OCI-LY7 (cell line): ENCODE results near the gene UBE3A. TPM values are rescaled to one million over a fixed set of nuclear protein-coding genes. Genes with fewer than 3 reads are reported as not detected.

ENCODE experiments used
- BruUV-seq: library from RNA; stranded (reverse); fragments of 400-500 nt; replicated peaks from 2 replicates; lab custom pipeline; 2021; lab: Mats Ljungman, UMichigan
- CTCF ChIA-PET: fragments of 300-600 bp; sonication (Branson Sonifier 250); formaldehyde crosslinking; loops from one replicate; lab custom pipeline; 2022; ENCODE audit warnings: antibody characterized with exemption; ENCODE audit not compliant: unreplicated experiment; lab: Charles Lee
- POLR2A ChIA-PET: fragments of 300-600 bp; sonication (Branson Sonifier 250); formaldehyde crosslinking; loops from one replicate; lab custom pipeline; 2022; ENCODE audit warnings: antibody characterized with exemption; lab: Charles Lee
- DNase-seq: peaks from one replicate; pipeline ENCODE4 v3.0.0-alpha.2; 2015; ENCODE audit warnings: low spot score
- H2AFZ ChIP-seq: fragments of 200-600 bp; sonication (generic), shearing (Covaris generic); 2 replicates; pipeline ENCODE4 v1.6.1; 2014; ENCODE audit warnings: mild to moderate bottlenecking, antibody characterized with exemption, low read length, moderate library complexity
- H3K27ac ChIP-seq: fragments of 200-600 bp; sonication (generic); 2 replicates; pipeline ENCODE4 v1.5.1; 2014; ENCODE audit warnings: mixed run types, low read depth, mild to moderate bottlenecking, moderate library complexity, low read length, inconsistent platforms; ENCODE audit not compliant: poor library complexity, severe bottlenecking
- H3K36me3 ChIP-seq: fragments of 200-600 bp; sonication (generic); 2 replicates; pipeline ENCODE4 v1.6.1; 2014; ENCODE audit warnings: mild to moderate bottlenecking, antibody characterized with exemption, low read length, moderate library complexity, mixed read lengths; ENCODE audit not compliant: insufficient read depth
- H3K4me1 ChIP-seq: fragments of 200-600 bp; sonication (generic); 2 replicates; pipeline ENCODE4 v1.5.1; 2014; ENCODE audit warnings: mild to moderate bottlenecking, low read length; ENCODE audit not compliant: insufficient read depth, poor library complexity, severe bottlenecking
- H3K4me2 ChIP-seq: fragments of 200-600 bp; sonication (generic); 2 replicates; pipeline ENCODE4 v1.6.1; 2014; ENCODE audit warnings: mild to moderate bottlenecking, low read length
- H3K4me3 ChIP-seq: fragments of 200-600 bp; sonication (generic); 2 replicates; pipeline ENCODE4 v1.5.1; 2014; ENCODE audit warnings: mild to moderate bottlenecking, low read depth, low read length; ENCODE audit not compliant: poor library complexity, severe bottlenecking
- H3K79me2 ChIP-seq: fragments of 200-600 bp; sonication (generic); 2 replicates; pipeline ENCODE4 v1.6.1; 2016; ENCODE audit warnings: low read depth, mild to moderate bottlenecking, low read length, moderate library complexity, mixed read lengths; ENCODE audit not compliant: insufficient read depth
- H3K9me2 ChIP-seq: fragments of 200-600 bp; sonication (generic); 2 replicates; pipeline ENCODE4 v1.6.1; 2016; ENCODE audit warnings: mild to moderate bottlenecking, low read length, mixed read lengths; ENCODE audit not compliant: insufficient read depth
- H3K9me3 ChIP-seq: fragments of 200-600 bp; sonication (generic); 2 replicates; pipeline ENCODE4 v1.6.1; 2014; ENCODE audit warnings: mild to moderate bottlenecking, mixed run types, low read length, mixed read lengths
- H4K20me1 ChIP-seq: fragments of 200-600 bp; sonication (generic); 2 replicates; pipeline ENCODE4 v1.6.1; 2014; ENCODE audit warnings: mild to moderate bottlenecking, antibody characterized with exemption, low read length, moderate library complexity, mixed read lengths; ENCODE audit not compliant: insufficient read depth
- CTCF ChIP-seq: fragments of 200-600 bp; sonication (generic); conservative IDR thresholded peaks from 2 replicates; pipeline ENCODE4 v1.5.1; 2014; ENCODE audit warnings: mild to moderate bottlenecking, antibody characterized with exemption, low read length, moderate library complexity, mixed read lengths
- EZH2phosphoT487 ChIP-seq: fragments of 200-600 bp; sonication (generic); IDR thresholded peaks from 2 replicates; pipeline ENCODE4 v1.6.1; 2018; ENCODE audit warnings: low read depth, borderline replicate concordance, mild to moderate bottlenecking, mixed run types, antibody characterized with exemption, low read length, moderate library complexity, mixed read lengths
- intact Hi-C: fragments of 100-400 bp; cut with micrococcal nuclease; formaldehyde crosslinking; loops from one replicate; pipeline ENCODE4 v1.10.0; 2022; ENCODE audit not compliant: unreplicated experiment
- total RNA-seq, 2 experiments: library from RNA; depleted of rRNA in 1 of 2; stranded (reverse); fragments of >200 nt in 1 of 2; shearing (Covaris generic) in 1 of 2; gene quantifications; 2 replicates each; pipeline ENCODE4 v1.2.3, GENCODE V29; 2014 to 2022

The UBE3A gene
- total RNA-seq, 2 experiments from 2014 or later = 95.9 to 158 TPM

DNA sequence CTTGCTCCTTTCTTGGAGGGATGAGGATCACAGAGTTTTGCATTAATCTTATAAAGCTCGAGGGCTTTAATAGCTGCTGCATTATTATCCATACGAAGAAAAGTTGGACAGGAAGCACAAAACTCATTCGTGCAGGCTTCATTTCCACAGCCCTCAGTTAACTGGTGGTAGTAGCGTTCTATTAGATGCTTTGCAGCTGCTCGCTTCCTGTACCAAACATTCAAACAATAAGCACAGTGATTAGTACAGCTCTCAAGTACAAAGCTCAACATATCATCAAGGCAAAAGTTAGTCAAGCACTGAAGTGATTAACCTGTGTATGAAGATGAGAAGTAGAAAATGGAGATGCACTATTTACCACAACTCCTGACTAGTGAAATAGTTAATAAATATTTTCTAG, 63.3 kb downstream of the UBE3A start:
- no peak overlapping the region for H3K4me3 ChIP-seq
- no peak for DNase-seq
- no peaks in the 10 kb centered on the region for H3K4me1 ChIP-seq
- no peak overlapping the region for H3K4me2 ChIP-seq
- no peak for TF ChIP-seq EZH2phosphoT487
- no peak for TF ChIP-seq CTCF
- POLR2A ChIA-PET = interaction anchor here (0.7 to 1.3 kb wide), 5 partner anchors 10 to 558 kb away, joined by 3 to 9 read pairs (median 5); no protein-coding TSS in a partner anchor
- intact Hi-C loops = no loop called here
- CTCF ChIA-PET = no interaction called here
- H3K36me3 ChIP-seq = peaks cover 99% of the 10 kb centered on the region
- no peaks in the 10 kb centered on the region for H3K9me2 ChIP-seq
- H3K9me3 ChIP-seq = peaks cover 9% of the 10 kb centered on the region; the same call in 1 of the 2 replicates
- BruUV-seq = no TSS peak
- H4K20me1 ChIP-seq = no peaks in the 10 kb centered on the region
- no peak overlapping the region for H3K27ac ChIP-seq
- H2AFZ ChIP-seq = no peak overlapping the region
- peaks cover 83% of the 10 kb centered on the region for H3K79me2 ChIP-seq

GRCh38 chr15:25374143-25374542, 64.7 kb downstream of the UBE3A start:
- DNase-seq = no peak
- intact Hi-C loops = no loop called here
- no peak overlapping the region for H3K4me2 ChIP-seq
- no peak overlapping the region for H3K4me3 ChIP-seq
- no peaks in the 10 kb centered on the region for H3K4me1 ChIP-seq
- no TSS peak for BruUV-seq
- ChIA-PET POLR2A (no interaction called here), CTCF (no interaction called here)
- H2AFZ ChIP-seq = no peak overlapping the region
- H3K79me2 ChIP-seq = peaks cover 78% of the 10 kb centered on the region
- H3K9me3 ChIP-seq = peaks cover 9% of the 10 kb centered on the region; the same call in 1 of the 2 replicates
- H3K36me3 ChIP-seq = peaks cover 99% of the 10 kb centered on the region
- no peaks in the 10 kb centered on the region for H4K20me1 ChIP-seq
- H3K27ac ChIP-seq = no peak overlapping the region
- H3K9me2 ChIP-seq = no peaks in the 10 kb centered on the region
- TF ChIP-seq CTCF = no peak

DNA sequence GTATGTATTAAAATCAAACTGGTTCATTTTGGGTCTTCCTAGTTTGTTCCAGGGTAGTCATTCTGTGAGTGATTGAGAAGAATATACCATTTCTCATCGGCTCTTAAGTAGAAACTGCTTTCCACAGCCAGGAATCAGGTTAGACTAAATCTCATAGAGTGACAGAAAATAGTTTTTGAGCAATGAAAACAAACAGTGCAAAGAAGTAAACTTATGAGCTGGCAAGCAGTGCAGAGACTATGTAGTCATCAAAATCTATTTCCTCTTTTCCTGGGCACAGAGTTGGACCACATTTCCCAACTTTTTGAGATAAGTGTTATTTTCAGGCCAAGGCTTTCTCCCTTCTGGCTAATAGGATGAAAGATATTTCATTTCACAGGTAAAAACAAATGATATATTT, 66.5 kb downstream of the UBE3A start:
- Histone ChIP-seq H3K4me3 (no peak overlapping the region), H3K27ac (no peak overlapping the region), H2AFZ (no peak overlapping the region), H3K9me3 (peaks cover 18% of the 10 kb centered on the region; the same call in 1 of the 2 replicates), H3K36me3 (peaks cover 99% of the 10 kb centered on the region), H3K4me2 (no peak overlapping the region), H3K79me2 (peaks cover 78% of the 10 kb centered on the region), H4K20me1 (no peaks in the 10 kb centered on the region), H3K4me1 (no peaks in the 10 kb centered on the region), H3K9me2 (no peaks in the 10 kb centered on the region)
- CTCF ChIA-PET = no interaction called here
- BruUV-seq = no TSS peak
- DNase-seq = no peak
- POLR2A ChIA-PET = no interaction called here
- TF ChIP-seq CTCF (no peak), EZH2phosphoT487 (no peak)
- intact Hi-C loops = no loop called here
